Mesenchymal stem cell (in vitro differentiated cells and primary cell): ENCODE results near the gene MYO19.

ENCODE experiments used
- DNase-seq: peaks from one replicate; pipeline ENCODE4 v3.0.0-alpha.2; 2013
- H2AFZ ChIP-seq: one replicate; pipeline ENCODE4 v1.6.1; 2013; ENCODE audit warnings: low read depth, mild to moderate bottlenecking, control low read depth, inconsistent platforms, low read length, moderate library complexity
- H2AK5ac ChIP-seq: 2 replicates; pipeline ENCODE4 v1.6.1; 2013; ENCODE audit warnings: low read length, moderate library complexity, mild to moderate bottlenecking, inconsistent platforms; ENCODE audit not compliant: severe bottlenecking
- H2BK120ac ChIP-seq: one replicate; pipeline ENCODE4 v1.6.1; 2013; ENCODE audit warnings: low read depth, mild to moderate bottlenecking, inconsistent platforms, low read length, moderate library complexity
- H2BK12ac ChIP-seq, 2 experiments: one replicate each; pipeline ENCODE4 v1.6.1; 2013; ENCODE audit warnings: inconsistent platforms in 2 of 2, low read length in 2 of 2, mild to moderate bottlenecking in 2 of 2, moderate library complexity in 2 of 2, control low read depth in 1 of 2
- H2BK15ac ChIP-seq: one replicate; pipeline ENCODE4 v1.6.1; 2013; ENCODE audit warnings: mild to moderate bottlenecking, low read depth, inconsistent platforms; ENCODE audit not compliant: poor library complexity, severe bottlenecking
- H2BK5ac ChIP-seq: 2 replicates; pipeline ENCODE4 v1.6.1; 2013; ENCODE audit warnings: low read depth, mild to moderate bottlenecking, low read length, control low read depth, inconsistent platforms; ENCODE audit not compliant: poor library complexity, severe bottlenecking
- H3K14ac ChIP-seq, 2 experiments: one replicate each; pipeline ENCODE4 v1.6.1; 2013; ENCODE audit warnings: inconsistent platforms in 2 of 2, low read length in 2 of 2, control low read depth in 1 of 2, mild to moderate bottlenecking in 1 of 2, moderate library complexity in 1 of 2
- H3K18ac ChIP-seq, 2 experiments: one replicate each; pipeline ENCODE4 v1.6.1; 2013; ENCODE audit warnings: inconsistent platforms in 2 of 2, low read length in 2 of 2, control low read depth in 1 of 2, low read depth in 1 of 2, mild to moderate bottlenecking in 1 of 2
- H3K23ac ChIP-seq, 2 experiments: one replicate each; pipeline ENCODE4 v1.6.1; 2013; ENCODE audit warnings: inconsistent platforms in 2 of 2, low read length in 2 of 2, mild to moderate bottlenecking in 2 of 2, moderate library complexity in 2 of 2, control low read depth in 1 of 2
- H3K27ac ChIP-seq: 2 replicates; pipeline ENCODE4 v1.5.1; 2013; ENCODE audit warnings: mild to moderate bottlenecking, moderate library complexity, low read length, control low read depth, inconsistent platforms; ENCODE audit not compliant: poor library complexity, severe bottlenecking
- H3K27me3 ChIP-seq, 2 experiments: 2 replicates each; pipeline versions ENCODE4 v1.6.1 to v1.7.0; 2013; ENCODE audit warnings: low read length in 2 of 2, mild to moderate bottlenecking in 2 of 2, moderate library complexity in 2 of 2, control low read depth in 1 of 2, inconsistent platforms in 1 of 2; ENCODE audit not compliant: control insufficient read depth in 1 of 2, insufficient read depth in 1 of 2
- H3K36me3 ChIP-seq, 2 experiments: 2 replicates each; pipeline versions ENCODE4 v1.6.1 to v1.7.0; 2013; ENCODE audit warnings: low read length in 2 of 2, control low read depth in 1 of 2, inconsistent platforms in 1 of 2, low read depth in 1 of 2, mild to moderate bottlenecking in 1 of 2; ENCODE audit not compliant: insufficient read depth in 2 of 2, control insufficient read depth in 1 of 2
- H3K4ac ChIP-seq, 2 experiments: one replicate each; pipeline ENCODE4 v1.6.1; 2013; ENCODE audit warnings: inconsistent platforms in 2 of 2, low read length in 2 of 2, mild to moderate bottlenecking in 2 of 2, moderate library complexity in 2 of 2, control low read depth in 1 of 2, low read depth in 1 of 2
- H3K4me1 ChIP-seq: 2 replicates; pipeline ENCODE4 v1.6.1; 2013; ENCODE audit warnings: low read depth, low read length, control low read depth; ENCODE audit not compliant: control insufficient read depth, insufficient read depth
- H3K4me2 ChIP-seq: 2 replicates; pipeline ENCODE4 v1.6.1; 2013; ENCODE audit warnings: low read length, mild to moderate bottlenecking, inconsistent platforms; ENCODE audit not compliant: poor library complexity, severe bottlenecking
- H3K4me3 ChIP-seq, 2 experiments: 2 replicates each; pipeline versions ENCODE4 v1.5.1 to v1.7.0; 2013; ENCODE audit warnings: low read length in 2 of 2, mild to moderate bottlenecking in 2 of 2, control low read depth in 1 of 2, low read depth in 1 of 2; ENCODE audit not compliant: insufficient read depth in 1 of 2
- H3K79me1 ChIP-seq: replicated peaks from 2 replicates; pipeline ENCODE4 v1.6.1; 2013; ENCODE audit warnings: mild to moderate bottlenecking, control low read depth, low read length, inconsistent platforms; ENCODE audit not compliant: poor library complexity, severe bottlenecking
- H3K9ac ChIP-seq: 2 replicates; pipeline ENCODE4 v1.7.0; 2013; ENCODE audit warnings: mild to moderate bottlenecking, low read length, moderate library complexity
- H3K9me3 ChIP-seq: 2 replicates; pipeline ENCODE4 v1.7.0; 2013; ENCODE audit warnings: mild to moderate bottlenecking, low read length; ENCODE audit not compliant: control insufficient read depth
- H4K8ac ChIP-seq: one replicate; pipeline ENCODE4 v1.6.1; 2013; ENCODE audit warnings: inconsistent platforms, mild to moderate bottlenecking, low read length, moderate library complexity
- H4K91ac ChIP-seq: one replicate; pipeline ENCODE4 v1.6.1; 2013; ENCODE audit warnings: mild to moderate bottlenecking, low read length, inconsistent platforms
- WGBS: methylation state at CpG from one replicate; pipeline ENCODE4 v1.1.7; 2013; ENCODE audit warnings: mixed read lengths; 5-methylcytosine and 5-hydroxymethylcytosine counted together

MYO19 gene

DNA sequence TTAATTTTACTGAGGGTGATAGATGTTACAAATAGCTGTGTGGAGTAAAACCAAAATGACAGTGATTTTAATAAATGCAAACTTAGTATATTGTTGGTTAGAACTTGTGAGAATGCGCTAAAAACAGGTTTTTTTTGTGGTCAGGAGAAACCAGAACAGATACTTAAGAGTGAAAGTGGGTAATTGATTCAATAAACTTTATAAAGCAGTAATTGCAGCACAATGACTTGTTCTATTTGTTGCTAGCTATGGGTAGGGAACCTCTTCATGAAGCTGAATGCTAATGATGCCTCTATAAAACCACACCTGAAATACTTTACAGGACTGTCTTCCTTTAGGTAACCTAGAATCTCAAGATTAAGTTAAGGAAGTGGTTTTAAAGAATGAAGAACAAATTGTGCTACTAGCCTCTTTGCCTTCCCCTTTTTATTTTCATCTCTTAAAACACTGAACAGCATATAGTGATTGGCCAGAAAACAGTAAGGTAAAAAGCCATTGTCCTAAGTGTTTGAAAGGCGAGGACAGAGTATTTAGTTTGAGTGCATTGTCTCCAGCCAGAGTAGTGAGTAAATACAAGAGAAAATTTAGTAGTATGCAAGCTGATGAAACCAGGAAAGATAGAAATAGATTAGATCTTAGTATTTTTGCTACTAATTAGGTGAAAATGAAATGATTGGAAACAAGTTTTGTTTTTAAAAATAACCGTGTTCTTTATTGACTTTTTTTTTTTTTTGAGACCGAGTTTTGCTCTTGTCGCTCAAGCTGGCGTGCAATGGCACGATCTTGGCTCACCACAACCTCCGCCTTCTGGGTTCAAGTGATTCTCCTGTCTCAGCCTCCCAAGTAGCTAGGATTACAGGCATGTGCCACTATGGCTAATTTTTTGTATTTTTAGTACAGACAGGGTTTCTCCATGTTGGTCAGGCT, 16.1 kb upstream of the MYO19 start:
- H3K4me1 ChIP-seq = peaks cover 6% of the 10 kb centered on the region
- H3K23ac ChIP-seq = no peak overlapping the region
- H4K8ac ChIP-seq = no peak overlapping the region
- peaks cover 3 to 47% of the 10 kb centered on the region in 2 experiments for H3K36me3 ChIP-seq
- no peak for DNase-seq
- H2AFZ ChIP-seq = no peak overlapping the region
- H3K27ac ChIP-seq = no peak overlapping the region
- no peak overlapping the region for H2AK5ac ChIP-seq
- H2BK5ac ChIP-seq = no peak overlapping the region
- no peak overlapping the region for H2BK15ac ChIP-seq
- peak overlapping the region; percentile 37 for H3K9ac ChIP-seq
- no peak overlapping the region for H3K4ac ChIP-seq
- H3K18ac ChIP-seq = no peak overlapping the region
- no peak overlapping the region for H4K91ac ChIP-seq
- no peak overlapping the region for H3K4me2 ChIP-seq
- no peak overlapping the region for H3K4me3 ChIP-seq
- no peak overlapping the region for H2BK12ac ChIP-seq
- no peaks in the 10 kb centered on the region for H3K27me3 ChIP-seq
- H3K14ac ChIP-seq = no peak overlapping the region
- no peaks in the 10 kb centered on the region for H3K79me1 ChIP-seq
- 98% methylated on average over 8 of the region's 8 CpGs for WGBS
- H2BK120ac ChIP-seq = no peak overlapping the region
- H3K9me3 ChIP-seq = no peaks in the 10 kb centered on the region

DNA sequence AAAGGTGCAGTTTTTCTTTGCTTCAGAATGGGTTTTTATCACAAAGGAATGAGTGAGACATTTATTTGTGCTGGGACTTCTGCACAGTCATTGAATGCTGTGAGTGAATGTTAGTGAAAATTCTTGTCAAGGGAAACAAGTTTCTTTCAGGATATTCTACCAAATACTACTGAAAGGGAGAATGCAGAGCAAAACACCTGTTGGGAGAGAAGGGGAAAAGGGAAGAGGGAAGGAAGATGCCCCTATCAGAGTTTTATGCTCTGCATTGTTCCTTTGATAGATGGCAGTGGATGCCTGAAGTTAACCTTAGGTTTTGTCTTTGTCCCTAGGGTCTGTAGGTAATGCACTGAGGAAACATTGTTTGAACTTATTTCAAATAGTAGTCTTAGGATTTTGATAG, 13.1 kb upstream of the MYO19 start:
- no peak overlapping the region for H3K23ac ChIP-seq
- H3K79me1 ChIP-seq = no peaks in the 10 kb centered on the region
- no peak overlapping the region for H3K27ac ChIP-seq
- H3K27me3 ChIP-seq = no peaks in the 10 kb centered on the region
- H4K8ac ChIP-seq = no peak overlapping the region
- H4K91ac ChIP-seq = no peak overlapping the region
- no peak overlapping the region for H3K4ac ChIP-seq
- no peak overlapping the region for H3K14ac ChIP-seq
- no peak overlapping the region for H2BK5ac ChIP-seq
- no peak overlapping the region for H2BK12ac ChIP-seq
- peak overlapping the region in 1 of 2 experiments; percentile 100 for H3K4me3 ChIP-seq
- H2BK120ac ChIP-seq = no peak overlapping the region
- H3K36me3 ChIP-seq = peaks cover 3 to 26% of the 10 kb centered on the region in 2 experiments
- DNase-seq = no peak
- H2AFZ ChIP-seq = no peak overlapping the region
- peak overlapping the region; percentile 28 for H3K4me2 ChIP-seq
- no peak overlapping the region for H2AK5ac ChIP-seq
- peak overlapping the region; percentile 100 for H3K9ac ChIP-seq
- H3K4me1 ChIP-seq = peaks cover 3% of the 10 kb centered on the region
- no peak overlapping the region for H3K18ac ChIP-seq
- H2BK15ac ChIP-seq = no peak overlapping the region
- no peaks in the 10 kb centered on the region for H3K9me3 ChIP-seq

GRCh38 chr17:36546418-36547093, 11.9 kb upstream of the MYO19 start:
- Histone ChIP-seq H3K4ac (no peak overlapping the region), H2BK15ac (no peak overlapping the region), H3K79me1 (peaks cover 2% of the 10 kb centered on the region), H4K8ac (no peak overlapping the region), H3K9me3 (no peaks in the 10 kb centered on the region), H2BK120ac (no peak overlapping the region), H2BK12ac (no peak overlapping the region), H2BK5ac (no peak overlapping the region), H2AFZ (no peak overlapping the region), H3K9ac (peak overlapping the region; percentile 100), H3K27me3 (no peaks in the 10 kb centered on the region), H3K4me2 (peak overlapping the region; percentile 61), H3K23ac (no peak overlapping the region), H4K91ac (no peak overlapping the region), H2AK5ac (no peak overlapping the region), H3K36me3 (peaks cover 3 to 29% of the 10 kb centered on the region in 2 experiments), H3K4me1 (peaks cover 3% of the 10 kb centered on the region), H3K27ac (peak overlapping the region; percentile 94), H3K4me3 (peak overlapping the region in 1 of 2 experiments; percentile 100), H3K14ac (no peak overlapping the region), H3K18ac (no peak overlapping the region)
- DNase-seq = peak; percentile 11
- 52% methylated on average over 6 of the region's 7 CpGs for WGBS
